Psoas muscle (tissue), 8 donors: ENCODE results near the gene MKNK2. TPM values are rescaled to one million over a fixed set of nuclear protein-coding genes. Genes with fewer than 3 reads are reported as not detected.

Experiments
- ATAC-seq, 4 donors: fragments of 200-7000 bp; cut with Tn5 transposase; one replicate each; pipeline ENCODE4 v1.9.1; 2020; ENCODE audit warnings: moderate library complexity in 3 of 4, mild to moderate bottlenecking in 2 of 4
- DNase-seq, 2 donors: peaks; one replicate each; pipeline ENCODE4 v3.0.0-alpha.2; 2020
- H3K27ac ChIP-seq: fragments of 200-600 bp; one replicate; pipeline ENCODE4 v1.8.0; 2022
- H3K27me3 ChIP-seq, 3 donors: fragments of 200-600 bp in 1 of 3; one replicate each; pipeline versions ENCODE4 v1.6.1 to v1.8.0; 2013 to 2022; ENCODE audit warnings: low read length in 2 of 3, mild to moderate bottlenecking in 2 of 3, moderate library complexity in 1 of 3; ENCODE audit not compliant: insufficient read depth in 3 of 3
- H3K36me3 ChIP-seq, 2 donors: fragments of 200-600 bp in 1 of 2; one replicate each; pipeline versions ENCODE4 v1.6.1 to v1.8.0; 2013 to 2022; ENCODE audit warnings: low read depth in 1 of 2, mild to moderate bottlenecking in 1 of 2, moderate library complexity in 1 of 2; ENCODE audit not compliant: insufficient read depth in 1 of 2
- H3K4me1 ChIP-seq: fragments of 200-600 bp; one replicate; pipeline ENCODE4 v1.8.0; 2022
- H3K4me3 ChIP-seq: fragments of 200-600 bp; one replicate; pipeline ENCODE4 v1.8.0; 2022; ENCODE audit warnings: mild to moderate bottlenecking
- H3K9me3 ChIP-seq: fragments of 200-600 bp; one replicate; pipeline ENCODE4 v1.8.0; 2022
- CTCF ChIP-seq: fragments of 200-600 bp; IDR thresholded peaks from one replicate; pipeline ENCODE4 v1.8.0; 2022; ENCODE audit warnings: antibody characterized with exemption
- WGBS, 3 donors: extraction: QIAGEN DNeasy Blood & Tissue Kit; methylation state at CpG; one replicate each; pipeline versions ENCODE4 v1.1.6 to v1.1.7; 2013; 5-methylcytosine and 5-hydroxymethylcytosine counted together
- intact Hi-C, 2 donors: fragments of 100-400 bp; cut with DNase I; formaldehyde crosslinking; loops; one replicate each; pipeline versions ENCODE4 v1.11.0 to v1.14.2; 2022
- polyA plus RNA-seq, 3 donors: library from polyadenylated mRNA; stranded (reverse); fragments of 200-250 nt; gene quantifications; one replicate each; pipeline ENCODE4 v1.2.3, GENCODE V29; 2013
- total RNA-seq, 4 donors: library from RNA; stranded (reverse); fragmentation: NEBNext Ultra II Directional in 2 of 4; extraction: Animal tissue kit (Norgen Biotek cat#: 25700) in 2 of 4; gene quantifications; one replicate each; pipeline versions ENCODE4 v1.2.1 to v1.2.4, GENCODE V29; 2021 to 2023
- donor health status: healthy with polysubstance abuse.
- donor health status: DM: no; HTN: no; CAD: no; lungs with moderate emphysema.
- donor health status: Bipolar disorder and iron deficiency.
- donor health status: healthy.
- donor health status: DM: yes; HTN: yes; CAD: no.
- donor health status: DM: no; HTN: no; CAD: no.
- donor health status: DM: no; HTN: no; CAD: no.
- donor health status: DM: yes; HTN: yes; CAD: no.

Gene MKNK2
- total and polyA plus RNA-seq, 7 donors: 793 to 2,795 (median 1,017) TPM

GRCh38 chr19:2062389-2062729 lies 11.3 kb upstream of the MKNK2 start:
- no peak for TF ChIP-seq CTCF
- 56 to 61% (median 60%) methylated on average over 10 of the region's 10 CpGs for WGBS, 3 donors
- Histone ChIP-seq H3K4me3 (peak overlapping the region; percentile 79), H3K4me1 (peaks cover 55% of the 10 kb centered on the region), H3K9me3 (no peaks in the 10 kb centered on the region), H3K36me3 (no peaks in the 10 kb centered on the region), H3K27ac (peak overlapping the region; percentile 97), H3K27me3 (no peaks in the 10 kb centered on the region)
- no peak for DNase-seq
- intact Hi-C loops: no loop called here
- ATAC-seq: no peak

- Histone ChIP-seq H3K36me3 (no peaks in the 10 kb centered on the region), H3K4me1 (peaks cover 55% of the 10 kb centered on the region), H3K9me3 (no peaks in the 10 kb centered on the region), H3K4me3 (peak overlapping the region; percentile 79), H3K27me3 (no peaks in the 10 kb centered on the region), H3K27ac (peak overlapping the region; percentile 97)
- intact Hi-C loops: no loop called here
- WGBS, 3 donors: 1 to 3% (median 2%) methylated on average over 45 to 50 of the region's 50 CpGs
- TF ChIP-seq CTCF: no peak
- DNase-seq (peak; percentile 99), ATAC-seq (peak; percentile 64 to 75 (median 70))
Measured at GRCh38 chr19:2061495-2062388, 10.7 kb upstream of the MKNK2 start.

- WGBS, 3 donors: 0 to 1% (median 1%) methylated on average over 19 to 55 of the region's 55 CpGs
- no peaks in the 10 kb centered on the region for H3K27me3 ChIP-seq
- DNase-seq: peak; percentile 83 to 91
- peak; percentile 29 to 33 (median 31) for ATAC-seq
- intact Hi-C loops: no loop called here
- peaks cover 55% of the 10 kb centered on the region for H3K4me1 ChIP-seq
- peak overlapping the region; percentile 79 for H3K4me3 ChIP-seq
- no peaks in the 10 kb centered on the region for H3K9me3 ChIP-seq
- H3K36me3 ChIP-seq: no peaks in the 10 kb centered on the region
- H3K27ac ChIP-seq: peak overlapping the region; percentile 97
- TF ChIP-seq CTCF: no peak
Measured at GRCh38 chr19:2060884-2061494, 9.9 kb upstream of the MKNK2 start.

GRCh38 chr19:2059422-2060201 lies 8.6 kb upstream of the MKNK2 start:
- Histone ChIP-seq H3K27me3 (no peaks in the 10 kb centered on the region), H3K9me3 (no peaks in the 10 kb centered on the region), H3K4me3 (peak overlapping the region; percentile 79), H3K27ac (peak overlapping the region; percentile 97), H3K4me1 (peaks cover 63% of the 10 kb centered on the region), H3K36me3 (no peaks in the 10 kb centered on the region)
- ATAC-seq: peak; percentile 71 to 80 (median 71)
- no peak for TF ChIP-seq CTCF
- DNase-seq: peak; percentile 85 to 94
- WGBS, 3 donors: 18 to 31% (median 22%) methylated on average over 21 to 24 of the region's 24 CpGs
- intact Hi-C loops: no loop called here
